ENCODE measurements around the gene PLXND1.

The PLXND1 gene

DNA sequence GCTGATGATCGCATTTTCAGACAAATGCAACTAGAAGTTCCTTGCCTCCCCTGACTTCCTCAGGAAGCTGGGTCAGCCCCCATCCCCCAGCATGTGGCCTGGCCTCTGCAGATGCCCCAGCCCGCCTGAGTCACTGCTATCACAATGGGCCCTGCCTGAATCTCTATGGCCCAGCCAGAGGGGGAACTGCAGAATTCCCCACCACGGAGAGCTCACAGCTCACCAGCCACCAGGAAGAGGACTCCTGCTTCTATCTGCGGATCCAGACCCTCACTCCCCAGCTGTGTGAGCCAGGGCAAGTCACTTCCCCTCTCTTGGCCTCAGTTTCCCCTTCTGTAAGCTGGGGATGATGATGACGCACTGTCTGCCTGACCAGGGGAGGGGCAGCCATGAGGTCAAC lies 6.9 kb downstream of the PLXND1 start:
- no peak for DNase-seq

DNA sequence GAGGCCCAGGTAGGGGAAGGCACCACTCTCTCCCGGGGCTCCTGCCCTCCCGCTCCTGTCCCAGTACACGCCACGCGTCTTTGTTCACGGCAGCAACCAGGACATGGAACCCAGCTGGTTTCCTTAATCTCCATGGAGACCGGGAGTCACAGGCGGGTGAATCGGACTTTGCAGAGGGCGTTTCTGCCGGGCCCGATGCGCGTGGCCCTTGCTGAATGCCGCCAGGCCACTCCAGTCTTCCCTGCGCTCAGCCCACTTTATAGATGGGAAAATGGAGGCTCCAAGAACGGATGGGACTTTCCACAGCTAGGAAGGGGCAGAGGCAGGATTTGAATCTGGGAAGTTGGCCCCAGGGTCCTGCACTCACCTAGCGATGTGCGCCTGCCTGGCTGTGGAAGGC lies 7.4 kb downstream of the PLXND1 start:
- no peak for DNase-seq

DNA sequence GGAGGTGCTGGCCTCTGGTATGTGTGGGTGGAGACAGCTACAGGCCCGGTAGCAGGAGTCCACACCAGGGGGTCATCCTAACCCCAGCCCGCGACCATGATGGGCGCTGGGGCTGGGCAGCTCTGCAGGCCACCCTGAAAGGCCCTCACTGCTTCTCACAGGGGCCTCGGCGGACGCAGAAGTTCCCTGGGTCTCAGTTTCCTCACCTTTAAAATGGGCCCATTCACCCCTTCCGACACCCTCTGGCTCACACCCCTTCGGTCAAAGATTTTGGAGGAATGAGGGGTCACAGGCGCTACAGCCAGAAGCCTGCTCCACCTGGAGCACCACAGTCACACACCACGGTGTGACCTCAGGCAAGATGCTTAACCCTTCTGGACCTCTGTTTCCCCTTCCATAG lies 8.0 kb downstream of the PLXND1 start:
- no peak for DNase-seq

DNA sequence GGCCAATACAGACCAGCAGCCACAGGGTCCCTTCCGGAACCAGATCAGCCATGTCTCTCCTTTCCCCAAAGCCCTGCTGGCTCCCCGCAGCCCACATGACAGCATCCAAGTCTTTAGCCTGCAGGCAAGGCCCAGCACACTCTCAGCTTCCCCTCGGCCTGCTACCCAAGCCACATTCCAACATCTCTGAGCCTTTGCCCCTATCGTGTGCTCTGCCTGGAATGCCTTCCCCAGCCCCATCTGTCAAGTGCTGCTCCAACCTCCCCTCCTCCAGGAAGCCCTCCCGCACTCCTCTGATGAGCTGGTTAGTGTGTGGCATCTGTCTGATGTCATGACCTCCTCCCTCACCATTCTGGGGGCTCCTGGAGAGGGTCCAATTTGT lies 8.5 kb downstream of the PLXND1 start:
- no peak for DNase-seq

DNA sequence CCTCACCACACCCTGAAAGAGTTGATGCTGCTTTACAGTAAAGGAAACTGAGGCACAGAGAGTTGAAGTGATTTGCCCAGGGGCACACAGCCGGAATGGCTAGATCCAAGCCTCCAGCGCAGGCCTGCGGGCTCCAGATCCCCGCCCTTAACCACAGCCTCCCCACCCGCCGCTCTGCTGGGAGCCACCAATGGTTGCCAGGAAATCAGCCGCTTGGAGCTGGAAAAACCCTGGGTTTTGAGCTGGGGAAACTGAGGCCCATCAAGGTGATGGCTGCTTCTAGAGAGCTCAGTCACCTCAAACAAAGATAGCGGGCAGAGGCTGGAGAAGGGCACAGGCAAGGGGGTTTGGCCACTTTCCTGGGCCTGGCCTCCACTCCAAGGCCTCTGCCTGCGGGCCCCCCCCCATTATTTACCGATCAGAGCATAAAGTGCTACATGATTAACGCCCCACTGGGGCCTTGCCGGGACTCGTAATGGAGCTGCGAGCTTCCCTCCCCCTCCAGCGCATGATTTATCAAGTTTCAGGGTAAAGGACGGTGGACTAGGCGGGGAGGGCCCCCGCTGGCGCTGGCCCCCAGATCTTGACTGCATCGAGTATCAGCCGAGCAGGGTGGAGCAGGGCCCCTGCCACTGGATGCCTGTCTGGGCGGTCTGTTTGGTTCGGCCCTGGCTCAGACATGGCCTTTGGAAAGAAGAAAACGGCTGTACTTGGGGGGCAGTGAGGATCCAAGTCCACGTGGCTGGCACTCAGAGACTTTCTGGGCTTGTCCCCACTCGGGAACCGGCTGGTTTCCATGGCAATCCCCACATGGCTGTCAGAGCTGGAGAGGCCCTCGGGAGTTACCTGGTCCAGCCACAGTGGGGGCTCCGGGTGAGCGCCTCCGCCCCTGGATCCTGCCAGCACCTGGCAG lies 9.1 kb downstream of the PLXND1 start:
- no peak for DNase-seq

DNA sequence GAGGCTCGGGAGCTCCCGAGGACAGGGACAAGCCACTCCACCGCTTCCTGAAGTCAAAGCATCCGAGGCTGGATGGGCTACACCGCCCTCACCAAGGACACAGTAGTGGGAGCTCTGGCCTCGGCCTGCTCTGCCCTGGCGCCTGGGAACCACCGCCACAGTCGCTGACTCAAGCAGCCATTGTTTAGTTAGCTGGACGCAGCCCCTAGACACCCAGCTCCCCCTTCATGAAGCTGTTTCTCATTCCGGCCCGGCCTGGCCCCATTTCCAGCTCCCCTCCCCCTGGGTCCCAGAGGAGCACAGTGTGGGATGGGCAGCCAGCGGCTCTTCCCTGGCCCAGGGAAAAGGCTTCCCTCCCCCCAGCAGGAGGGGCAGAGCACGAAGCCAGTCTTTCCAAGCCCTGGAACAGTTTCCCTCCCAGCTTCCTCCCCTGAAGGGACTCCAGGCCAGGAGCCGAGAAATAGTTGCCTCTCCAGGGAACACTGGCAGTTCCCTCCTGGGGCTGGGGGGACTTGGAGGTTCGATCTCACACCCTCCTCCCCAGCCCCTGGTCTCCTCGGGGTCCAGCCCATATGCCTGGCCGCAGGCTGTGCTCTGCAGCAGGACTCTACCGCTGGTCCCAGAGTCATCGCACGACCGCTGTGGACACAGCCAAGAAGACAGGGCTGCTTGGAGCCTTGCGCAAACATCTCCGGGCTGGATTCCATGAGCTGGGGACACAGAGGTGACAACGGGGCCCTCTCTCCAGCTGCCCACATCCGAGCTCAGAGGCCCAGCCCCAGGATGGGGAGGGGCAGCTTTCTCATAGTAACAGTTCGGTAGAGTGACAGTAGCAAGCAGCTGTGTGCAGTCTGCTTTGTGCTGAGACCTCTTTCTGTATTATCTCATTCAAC lies 10.0 kb downstream of the PLXND1 start:
- DNase-seq, result peak; percentile 51

DNA sequence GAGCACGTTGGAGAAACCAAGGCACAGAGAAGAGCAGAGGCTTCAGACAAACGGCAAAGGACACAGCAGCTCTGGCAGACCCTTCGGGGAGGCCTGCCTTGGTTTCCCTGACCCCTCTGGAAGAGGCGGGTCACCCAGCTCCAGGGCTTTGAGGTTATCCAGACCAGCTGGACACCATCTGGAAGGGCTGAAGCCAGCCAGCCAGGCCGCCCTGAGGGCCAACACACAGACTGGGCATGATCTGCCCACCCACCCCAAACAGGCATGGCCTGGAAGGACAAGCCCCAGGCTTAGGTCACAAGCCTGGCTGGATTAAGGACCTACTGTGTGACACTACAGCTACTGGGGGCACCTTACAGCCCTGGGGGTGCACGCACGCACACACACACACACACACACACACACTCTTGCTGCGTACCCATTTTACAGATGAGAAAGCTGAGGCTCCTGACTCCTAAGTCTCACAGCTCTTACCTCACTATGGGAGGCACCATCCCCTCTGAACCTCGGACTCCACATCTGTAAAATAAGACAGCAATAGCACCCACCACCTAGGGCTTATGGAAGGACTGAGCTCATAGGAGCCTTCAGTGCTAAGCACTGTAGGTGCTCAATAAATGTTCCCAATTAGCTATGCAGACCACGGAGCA lies 10.8 kb downstream of the PLXND1 start:
- no peak for DNase-seq

DNA sequence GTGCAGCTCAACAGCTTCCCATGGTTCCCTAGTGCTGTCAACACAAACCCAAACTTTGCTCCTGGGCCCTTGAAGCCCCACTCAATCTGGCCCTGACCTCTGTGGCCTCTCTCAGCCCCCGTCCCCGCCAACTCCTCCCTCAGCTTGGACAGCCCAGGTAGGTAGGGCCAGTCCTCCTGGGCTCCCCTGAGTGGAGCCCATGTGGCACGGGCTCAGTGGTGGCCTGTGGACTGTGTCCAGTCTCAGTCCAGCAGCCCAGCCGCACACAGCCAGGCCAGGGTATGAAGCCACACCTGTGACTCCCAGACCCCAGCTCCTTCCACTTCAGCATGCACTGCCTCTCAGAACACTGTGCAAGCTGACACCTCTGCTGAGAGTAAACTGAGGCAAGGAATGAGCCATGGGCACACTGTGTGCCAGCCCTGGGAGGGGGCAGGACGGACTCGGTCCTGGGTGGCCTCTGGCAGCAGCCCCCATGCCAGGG lies 11.5 kb downstream of the PLXND1 start:
- DNase-seq, result no peak

DNA sequence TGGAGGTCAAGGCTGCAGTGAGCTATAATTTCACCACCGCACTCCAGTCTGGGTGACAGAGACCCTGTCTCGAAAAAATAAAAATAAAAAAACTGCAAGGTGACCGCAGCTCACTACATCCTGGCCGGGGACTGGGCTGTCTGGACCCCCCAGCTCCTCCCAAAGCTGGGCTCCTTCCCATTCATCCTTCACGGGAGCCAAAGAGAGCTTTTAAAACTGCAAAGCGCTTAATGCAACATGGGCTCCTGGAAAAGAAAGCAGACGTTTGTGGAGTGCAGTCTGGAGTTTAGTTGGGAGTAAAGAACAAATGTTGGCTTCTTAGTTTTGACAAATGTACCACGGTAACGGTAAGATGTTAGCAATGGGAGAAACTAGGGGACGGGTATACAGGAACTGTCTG lies 12.1 kb downstream of the PLXND1 start:
- no peak for DNase-seq

DNA sequence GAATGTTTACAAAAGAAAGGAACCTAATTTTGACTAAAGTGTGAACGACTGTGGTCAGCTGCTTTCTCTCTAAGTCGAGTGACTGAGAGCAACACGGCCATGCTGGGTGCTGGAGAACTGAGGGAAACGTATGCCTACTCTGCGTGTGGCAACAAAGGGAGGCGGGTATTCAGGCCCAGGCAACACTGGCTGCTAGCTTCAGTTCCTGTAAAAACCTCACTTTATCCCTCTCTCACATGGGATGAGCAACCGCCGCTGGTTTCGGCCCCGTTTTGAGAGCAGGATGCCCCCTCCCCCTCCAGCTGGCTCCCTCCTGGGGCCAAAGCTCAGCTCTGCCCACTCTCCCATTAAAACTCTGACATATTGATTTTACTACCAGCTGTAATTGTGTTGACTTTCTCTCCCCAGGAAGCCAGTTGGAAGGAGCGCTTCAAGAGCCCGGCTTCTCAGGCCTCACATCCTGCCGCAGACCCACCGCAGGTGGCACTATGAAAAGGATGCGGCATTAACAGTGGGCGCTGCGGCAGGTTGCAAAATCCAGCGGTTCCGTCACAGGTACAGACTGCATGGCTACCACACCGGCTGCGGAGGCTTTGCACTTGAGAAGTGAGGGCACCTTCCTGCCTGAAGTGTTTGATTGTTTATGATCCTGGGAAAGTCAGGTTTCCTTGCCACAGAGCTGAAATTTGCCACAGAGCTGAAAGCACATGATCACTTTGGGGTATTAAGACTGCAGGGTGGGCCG lies 12.7 kb downstream of the PLXND1 start:
- DNase-seq, result no peak

DNA sequence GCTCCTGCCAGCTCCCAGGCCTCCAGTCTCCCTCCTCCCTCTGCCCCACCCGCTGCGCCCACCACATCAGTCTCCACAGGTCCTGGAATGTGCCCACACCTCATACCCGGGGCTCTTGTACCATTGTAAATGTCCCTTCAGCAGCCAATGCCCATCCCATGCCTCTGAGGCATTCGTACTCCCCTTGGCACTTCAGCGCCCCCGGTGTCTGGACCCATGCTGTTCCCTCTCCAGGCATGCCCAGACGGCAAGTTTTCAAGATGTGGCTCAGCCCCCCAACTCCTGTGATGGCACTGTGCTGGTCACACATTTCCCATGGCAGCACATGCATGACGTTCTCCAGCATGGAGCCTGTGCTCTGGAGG lies 13.3 kb downstream of the PLXND1 start:
- DNase-seq, result no peak

DNA sequence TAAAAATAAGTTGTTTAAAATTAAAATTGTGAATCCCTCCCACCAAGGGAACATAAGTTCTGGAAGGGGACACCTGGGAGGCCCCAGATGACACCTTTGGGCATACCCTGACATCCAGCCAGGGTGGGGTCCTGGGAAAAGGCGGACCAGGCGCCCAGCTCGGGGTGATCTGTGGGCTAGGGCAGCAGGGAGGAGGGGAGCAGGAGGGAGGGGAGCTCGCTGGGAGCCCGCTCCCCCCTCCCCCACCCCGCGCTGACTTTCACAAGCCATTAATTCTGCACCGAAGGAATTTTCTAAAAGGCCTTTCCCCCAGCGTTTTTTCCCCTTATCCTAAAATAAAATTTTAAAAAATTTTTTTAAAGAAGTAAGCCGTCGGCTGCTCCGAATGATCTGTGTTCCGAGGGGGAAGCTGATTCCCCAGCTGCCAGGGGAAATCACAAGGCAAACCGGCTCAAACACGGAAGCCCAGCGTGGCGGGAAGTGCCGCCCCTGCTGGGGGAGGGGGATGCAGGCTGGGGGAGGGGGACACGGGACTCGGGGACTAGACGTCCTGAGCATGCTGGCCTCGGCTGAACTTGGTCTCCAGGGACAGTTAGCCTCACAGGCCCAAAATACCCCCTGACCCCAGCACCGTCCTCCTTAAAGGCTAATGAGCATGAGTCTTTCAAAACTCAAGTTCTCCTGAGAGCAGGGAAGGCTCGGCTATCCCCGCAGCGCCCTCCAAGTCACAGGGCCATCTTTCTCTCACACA lies 13.9 kb downstream of the PLXND1 start:
- no peak for DNase-seq

DNA sequence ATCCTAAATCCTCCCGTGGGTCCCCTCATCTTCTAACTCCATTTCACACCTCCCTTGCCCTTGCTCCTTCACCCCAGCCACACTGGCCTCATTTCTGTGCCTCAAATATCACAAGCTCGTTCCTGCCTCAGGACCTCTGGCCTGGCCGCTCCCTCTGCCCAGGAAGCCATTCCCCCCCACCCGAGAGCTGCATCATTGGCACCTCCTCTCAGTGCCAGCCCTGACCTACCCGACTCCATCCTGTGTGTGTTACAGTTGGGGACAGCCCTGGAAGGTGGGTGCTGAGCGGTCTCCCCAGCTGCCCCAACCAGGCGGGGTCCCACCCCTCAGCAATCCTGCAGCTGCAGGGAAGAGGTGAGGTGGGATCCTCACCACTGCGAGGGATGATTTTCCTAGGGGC lies 14.5 kb downstream of the PLXND1 start:
- DNase-seq, result no peak

DNA sequence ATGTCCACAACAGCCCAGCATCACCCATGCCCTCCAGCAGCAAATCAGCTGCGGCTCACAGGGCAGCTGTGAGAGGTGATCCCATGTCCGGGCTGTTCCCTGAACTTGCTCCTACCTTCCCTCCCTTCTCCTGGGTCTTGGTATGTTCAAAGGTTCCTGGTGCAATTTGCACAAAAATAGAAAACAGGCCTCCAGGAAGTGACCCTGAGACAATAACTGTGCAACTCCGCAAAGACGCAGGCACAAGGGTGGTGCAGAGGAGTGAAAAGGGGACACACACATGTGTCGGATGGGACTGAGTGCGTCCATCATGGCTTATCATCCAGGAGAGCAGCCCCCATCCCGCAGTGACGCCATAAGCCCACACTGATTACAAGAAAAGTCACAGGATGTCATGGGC lies 16.3 kb downstream of the PLXND1 start:
- no peak for DNase-seq

DNA sequence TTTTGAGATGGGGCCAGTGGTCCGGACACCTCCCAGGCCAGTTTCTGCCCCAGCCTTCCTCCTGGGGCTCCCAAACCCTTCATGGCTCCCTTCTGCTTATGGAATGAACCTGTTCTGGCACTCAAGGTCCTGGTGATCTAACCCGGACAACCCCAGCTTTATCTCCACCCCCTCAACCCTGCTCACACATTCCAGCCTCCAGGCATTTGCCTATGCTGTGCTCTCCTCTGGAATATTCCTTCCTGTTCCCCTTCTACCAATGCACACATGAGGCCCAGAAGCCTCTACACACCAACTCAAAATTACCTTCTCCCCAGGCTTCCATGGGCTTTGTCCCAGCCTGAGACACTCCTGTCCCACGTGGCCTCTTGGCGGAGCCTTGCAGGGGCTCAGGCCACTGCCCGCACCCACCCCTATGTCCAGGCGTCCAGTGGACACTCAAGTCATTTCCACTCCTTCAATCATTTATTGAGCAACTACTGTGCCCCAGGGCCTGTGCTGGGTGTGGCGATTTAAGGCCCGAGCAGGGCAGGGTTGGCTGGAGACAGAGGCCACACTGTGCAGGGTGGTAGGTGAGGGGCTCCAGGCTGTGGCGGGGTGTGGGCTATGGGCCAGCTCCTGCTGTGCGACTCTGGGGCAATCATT lies 18.8 kb downstream of the PLXND1 start:
- no peak for DNase-seq

DNA sequence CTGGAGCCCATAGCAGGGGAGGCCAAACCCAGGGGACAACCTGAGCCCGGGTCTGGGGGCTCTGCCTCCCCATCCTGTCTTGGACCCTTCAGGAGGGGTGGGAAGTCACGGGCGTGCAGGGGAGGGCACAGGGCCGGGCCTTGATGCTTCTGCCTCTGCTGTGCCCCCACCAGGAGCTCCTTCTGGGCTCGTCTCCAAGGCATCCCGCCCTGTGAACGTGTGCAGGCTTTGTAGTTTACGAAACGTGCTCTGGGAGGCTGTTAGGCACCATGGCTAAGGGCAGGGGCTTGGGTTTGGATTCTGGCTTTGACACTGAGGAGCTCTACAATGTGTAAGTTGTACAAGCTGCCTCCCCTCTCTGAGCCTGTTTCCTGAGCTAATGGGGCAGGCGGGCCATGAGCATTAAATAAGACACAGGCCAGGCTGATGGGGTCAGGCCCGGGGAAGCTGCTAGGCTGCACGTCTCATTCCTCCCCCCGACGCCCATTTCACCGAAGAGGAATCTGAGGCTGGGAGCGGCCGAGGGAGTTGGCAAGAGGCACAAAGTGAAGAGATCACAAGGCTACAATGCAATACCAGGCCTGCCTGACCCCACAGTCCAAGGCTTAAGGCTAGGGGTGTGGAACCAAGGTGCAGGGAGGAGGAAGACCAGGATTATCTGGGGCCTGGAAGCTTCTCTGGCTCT lies 19.6 kb downstream of the PLXND1 start:
- no peak for DNase-seq

DNA sequence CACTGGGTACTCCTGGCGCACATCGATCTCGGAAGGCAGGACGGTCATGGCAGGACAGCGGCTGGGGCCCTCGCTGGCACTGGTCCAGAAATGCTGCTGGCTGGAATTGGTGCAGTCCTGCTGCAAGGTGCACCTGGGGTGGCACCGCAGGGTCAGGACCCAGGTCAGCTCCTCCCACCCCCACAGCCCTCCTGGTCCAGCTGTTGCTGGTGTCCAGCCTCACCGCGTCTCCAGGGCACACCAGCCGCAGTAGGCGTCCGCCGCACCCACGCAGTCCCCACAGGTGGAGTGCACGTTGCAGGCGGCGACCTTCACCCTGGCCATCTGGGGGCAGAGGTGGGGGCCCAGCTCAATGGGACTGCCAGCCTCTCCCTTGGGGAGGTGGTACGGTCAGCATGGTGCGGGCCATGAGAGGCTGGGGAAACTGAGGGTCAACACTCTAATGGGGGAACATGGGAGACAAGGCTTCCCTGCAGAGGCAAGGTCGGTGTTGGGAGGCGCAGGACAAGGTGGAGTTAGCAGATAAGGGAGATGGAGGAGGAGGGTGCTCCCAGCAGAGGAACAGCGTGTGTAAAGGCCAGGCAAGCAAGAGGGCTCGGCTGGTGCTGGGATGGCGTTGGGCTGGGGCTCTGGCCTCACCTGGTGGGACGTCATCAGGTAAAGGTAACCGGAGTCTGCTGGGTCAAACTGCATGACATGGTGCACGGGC lies 20.4 kb downstream of the PLXND1 start:
- no peak for DNase-seq

DNA sequence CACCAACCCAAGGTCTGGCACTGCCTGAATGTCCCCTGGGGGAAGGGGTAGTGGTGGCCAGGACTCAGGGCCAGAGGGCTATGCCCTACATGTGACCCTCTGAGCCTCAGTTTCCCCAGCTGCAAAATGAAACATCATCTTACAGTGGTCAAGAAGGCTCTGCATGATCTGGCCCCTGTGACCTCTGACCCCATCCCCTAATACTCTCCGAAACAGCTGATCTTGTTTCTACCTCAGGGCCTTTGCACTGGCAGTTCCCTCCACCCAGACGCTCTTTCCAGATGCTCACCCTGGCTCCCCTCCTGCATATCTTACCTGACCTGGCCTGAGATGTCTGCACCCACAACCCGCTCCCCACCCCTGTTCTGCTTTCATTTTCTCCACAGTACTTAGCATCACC lies 21.8 kb downstream of the PLXND1 start:
- no peak for DNase-seq

DNA sequence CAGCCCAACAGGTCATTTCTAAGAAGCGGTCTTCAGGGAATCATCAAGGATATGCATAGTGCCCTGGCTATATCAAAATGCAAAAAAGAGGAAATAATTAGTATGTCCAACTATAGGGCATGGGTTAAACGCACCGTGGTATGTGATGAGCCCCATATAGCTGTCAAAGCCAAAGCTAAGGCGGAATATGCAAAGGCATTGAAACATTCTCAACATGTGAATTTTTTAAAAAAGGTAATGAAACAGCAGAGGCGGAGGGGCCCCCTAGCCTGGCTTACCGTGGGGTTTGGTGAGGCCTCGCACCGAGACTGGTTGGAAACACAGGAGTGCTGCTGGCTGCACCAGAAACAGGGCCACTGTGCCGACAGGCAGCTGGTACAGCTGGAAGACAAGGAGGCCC lies 23.2 kb downstream of the PLXND1 start:
- no peak for DNase-seq

DNA sequence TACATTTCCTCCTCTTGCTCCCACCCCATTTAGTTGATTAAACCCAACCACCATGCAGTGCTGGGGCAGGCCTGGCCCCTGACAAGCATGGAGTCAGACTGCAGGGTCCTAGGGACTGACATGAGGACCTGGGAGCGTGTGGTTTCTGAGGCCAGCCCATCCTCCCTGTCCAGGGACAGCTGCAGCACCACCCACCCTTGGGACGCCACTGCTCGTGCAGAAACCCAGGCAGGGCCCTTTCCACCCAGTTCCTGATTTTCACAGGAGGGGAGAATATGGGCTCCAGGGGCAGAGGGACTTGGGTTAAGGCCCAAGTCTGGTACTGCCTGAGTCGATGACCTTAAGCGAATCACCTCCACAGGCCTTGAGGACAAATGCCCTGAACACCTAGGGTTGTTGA lies 23.7 kb downstream of the PLXND1 start:
- no peak for DNase-seq

All from amniotic stem cell (primary cell).